Measurements from ENCODE around the gene RALB.

DNA sequence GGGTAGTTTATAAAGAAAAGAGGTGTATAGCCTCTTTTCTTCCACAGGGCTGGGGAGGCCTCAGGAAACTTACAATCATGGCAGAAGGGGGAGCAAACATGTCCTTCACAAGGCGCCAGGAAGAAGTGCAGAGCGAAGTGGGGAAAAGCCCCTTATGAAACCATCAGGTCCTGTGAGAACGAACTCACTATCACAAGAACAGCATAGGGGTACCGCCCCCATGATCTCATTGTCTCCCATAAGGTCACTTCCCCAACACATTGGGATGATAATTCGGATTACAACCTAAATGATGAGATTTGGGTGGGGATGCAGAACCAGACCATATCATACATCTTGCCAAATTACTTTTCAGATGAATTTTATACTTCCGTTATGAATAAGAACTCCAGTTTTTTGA is 32.4 kb downstream of the RALB start:
- TF ChIP-seq CTCF (IDR thresholded peaks at IDR 0.05) (no peak), YY1 (IDR thresholded peaks at IDR 0.05; ENCODE audit: low read depth) (no peak), JUND (IDR thresholded peaks at IDR 0.05) (no peak), EP300 (IDR thresholded peaks at IDR 0.05; ENCODE audit: borderline replicate concordance in 1 of 2, low read depth in 1 of 2, low read length in 1 of 2) (no peak), EZH2phosphoT487 (IDR thresholded peaks at IDR 0.05; ENCODE audit: borderline replicate concordance, low read depth) (no peak), TAF1 (IDR thresholded peaks at IDR 0.05; ENCODE audit: borderline replicate concordance, low read depth, low read length) (no peak), FOXJ3 (CRISPR knock-in tag; IDR thresholded peaks at IDR 0.05) (no peak), MEF2A (IDR thresholded peaks at IDR 0.05; ENCODE audit: borderline replicate concordance, low read depth) (no peak)
- TF ChIP-seq, protein P1, sequence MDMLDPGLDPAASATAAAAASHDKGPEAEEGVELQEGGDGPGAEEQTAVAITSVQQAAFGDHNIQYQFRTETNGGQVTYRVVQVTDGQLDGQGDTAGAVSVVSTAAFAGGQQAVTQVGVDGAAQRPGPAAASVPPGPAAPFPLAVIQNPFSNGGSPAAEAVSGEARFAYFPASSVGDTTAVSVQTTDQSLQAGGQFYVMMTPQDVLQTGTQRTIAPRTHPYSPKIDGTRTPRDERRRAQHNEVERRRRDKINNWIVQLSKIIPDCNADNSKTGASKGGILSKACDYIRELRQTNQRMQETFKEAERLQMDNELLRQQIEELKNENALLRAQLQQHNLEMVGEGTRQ (IDR thresholded peaks at IDR 0.05; ENCODE audit: borderline replicate concordance, low read depth, low read length), result no peak

Measured in SK-N-SH (cell line).